WTC11 (cell line): ENCODE results near the gene MS4A14. TPM values are rescaled to one million over a fixed set of nuclear protein-coding genes. Genes with fewer than 3 reads are reported as not detected.

Source experiments
- ATAC-seq: fragments of 200-7000 bp; cut with Tn5 transposase; 2 replicates; pipeline ENCODE4 v1.10.0; 2021; ENCODE audit warnings: mild to moderate bottlenecking, moderate library complexity
- CTCF ChIA-PET: fragments of 300-600 bp; sonication (Branson Sonifier 250); formaldehyde crosslinking; loops from one replicate; lab custom pipeline; 2021; ENCODE audit warnings: antibody characterized with exemption; lab: Charles Lee
- POLR2A ChIA-PET: fragments of 350-600 bp; sonication (Branson Sonifier 250); formaldehyde crosslinking; loops from one replicate; lab custom pipeline; 2021; ENCODE audit warnings: antibody characterized with exemption; lab: Charles Lee
- DNase-seq: peaks from one replicate; pipeline ENCODE4 v3.0.0; 2021; ENCODE audit warnings: low spot score
- H3K27ac Mint-ChIP-seq: 2 replicates; pipeline ENCODE4 v1.8.0; 2021; ENCODE audit warnings: mixed read lengths
- H3K27me3 Mint-ChIP-seq: 2 replicates; pipeline ENCODE4 v1.8.0; 2021; ENCODE audit warnings: low read depth, mild to moderate bottlenecking, moderate library complexity, mixed read lengths
- H3K36me3 Mint-ChIP-seq: 2 replicates; pipeline ENCODE4 v1.8.0; 2021; ENCODE audit warnings: mixed read lengths
- H3K4me1 Mint-ChIP-seq: 2 replicates; pipeline ENCODE4 v1.8.0; 2022; ENCODE audit warnings: mixed read lengths
- H3K4me3 Mint-ChIP-seq: 2 replicates; pipeline ENCODE4 v1.8.0; 2021; ENCODE audit warnings: mild to moderate bottlenecking, moderate library complexity, mixed read lengths
- H3K9me3 Mint-ChIP-seq: 2 replicates; pipeline ENCODE4 v1.8.0; 2021; ENCODE audit warnings: mixed read lengths
- AR ChIP-seq: fragments of 250-450 bp; sonication (Bioruptor Pico); IDR thresholded peaks from 2 replicates; pipeline ENCODE4 v1.9.0; 2021; ENCODE audit warnings: mild to moderate bottlenecking
- CBFB ChIP-seq: sonication (generic); formaldehyde crosslinking; IDR thresholded peaks from 2 replicates; pipeline ENCODE4 v1.8.1; 2022; ENCODE audit warnings: mild to moderate bottlenecking, low read depth, missing genetic modification reagents
- ETV6 ChIP-seq: sonication (generic); formaldehyde crosslinking; IDR thresholded peaks from 2 replicates; pipeline ENCODE4 v1.8.1; 2022; ENCODE audit warnings: mild to moderate bottlenecking, missing genetic modification reagents
- FOXK1 ChIP-seq: sonication (generic); formaldehyde crosslinking; IDR thresholded peaks from 2 replicates; pipeline ENCODE4 v1.8.0; 2022; ENCODE audit warnings: mild to moderate bottlenecking, moderate library complexity, missing genetic modification reagents
- GRHL2 ChIP-seq: fragments of 250-450 bp; sonication (Bioruptor Pico); IDR thresholded peaks from 2 replicates; pipeline ENCODE4 v1.8.0; 2022; ENCODE audit warnings: mild to moderate bottlenecking, moderate library complexity; ENCODE audit not compliant: insufficient replicate concordance, severe bottlenecking
- NR3C1 ChIP-seq: sonication (generic); formaldehyde crosslinking; conservative IDR thresholded peaks from 2 replicates; pipeline ENCODE4 v1.8.1; 2023; ENCODE audit warnings: low read depth, mild to moderate bottlenecking, missing genetic modification reagents
- OVOL2 ChIP-seq: fragments of 250-450 bp; sonication (Bioruptor Pico); IDR thresholded peaks from 2 replicates; pipeline ENCODE4 v1.9.0; 2021; ENCODE audit warnings: mild to moderate bottlenecking, borderline replicate concordance
- STAT6 ChIP-seq: sonication (generic); formaldehyde crosslinking; conservative IDR thresholded peaks from 2 replicates; pipeline ENCODE4 v1.8.1; 2023; ENCODE audit warnings: mild to moderate bottlenecking, low read depth, missing genetic modification reagents, moderate library complexity
- TCF7 ChIP-seq: sonication (generic); formaldehyde crosslinking; IDR thresholded peaks from 2 replicates; pipeline ENCODE4 v1.8.0; 2022; ENCODE audit warnings: mild to moderate bottlenecking, low read depth, missing genetic modification reagents, moderate library complexity
- TP53 ChIP-seq: sonication (generic); formaldehyde crosslinking; IDR thresholded peaks from 2 replicates; pipeline ENCODE4 v1.8.1; 2023; ENCODE audit warnings: mild to moderate bottlenecking, missing genetic modification reagents
- ZNF121 ChIP-seq: sonication (generic); formaldehyde crosslinking; IDR thresholded peaks from 2 replicates; pipeline ENCODE4 v1.8.0; 2023; ENCODE audit warnings: missing genetic modification reagents
- ZNF263 ChIP-seq: sonication (generic); formaldehyde crosslinking; IDR thresholded peaks from 2 replicates; pipeline ENCODE4 v1.8.1; 2022; ENCODE audit warnings: low read depth, mild to moderate bottlenecking, moderate library complexity, missing genetic modification reagents
- ZNF317 ChIP-seq: sonication (generic); formaldehyde crosslinking; IDR thresholded peaks from 2 replicates; pipeline ENCODE4 v1.8.1; 2023; ENCODE audit warnings: low read depth, mild to moderate bottlenecking, moderate library complexity, missing genetic modification reagents, borderline replicate concordance
- ZNF416 ChIP-seq: fragments of 250-450 bp; sonication (Bioruptor Pico); IDR thresholded peaks from 2 replicates; pipeline ENCODE4 v1.9.0; 2021; ENCODE audit warnings: mild to moderate bottlenecking, inconsistent platforms
- total RNA-seq: library from RNA; stranded (reverse); gene quantifications from 3 replicates; pipeline ENCODE4 v1.2.3, GENCODE V29; 2021
- TF ChIP-seq, protein P1 (sequence below): fragments of 250-450 bp; sonication (Bioruptor Pico); conservative IDR thresholded peaks from 2 replicates; pipeline ENCODE4 v1.9.0; 2021; ENCODE audit warnings: mild to moderate bottlenecking
- TF ChIP-seq, protein P2 (sequence below): sonication (generic); formaldehyde crosslinking; IDR thresholded peaks from 2 replicates; pipeline ENCODE4 v1.8.0; 2023; ENCODE audit warnings: mild to moderate bottlenecking, missing genetic modification reagents
- TF ChIP-seq, protein P3 (sequence below): sonication (generic); formaldehyde crosslinking; IDR thresholded peaks from 2 replicates; pipeline ENCODE4 v1.8.1; 2022; ENCODE audit warnings: mild to moderate bottlenecking, missing genetic modification reagents, moderate library complexity, borderline replicate concordance
- TF ChIP-seq, protein P4 (sequence below): sonication (generic); formaldehyde crosslinking; IDR thresholded peaks from 2 replicates; pipeline ENCODE4 v1.8.0; 2023; ENCODE audit warnings: missing genetic modification reagents

The MS4A14 gene
- total RNA-seq, 1 experiment from 2014 or later: not detected

GRCh38 chr11:60457576-60457975, 61.3 kb downstream of the MS4A14 start (continued):
- TF ChIP-seq, protein P1, sequence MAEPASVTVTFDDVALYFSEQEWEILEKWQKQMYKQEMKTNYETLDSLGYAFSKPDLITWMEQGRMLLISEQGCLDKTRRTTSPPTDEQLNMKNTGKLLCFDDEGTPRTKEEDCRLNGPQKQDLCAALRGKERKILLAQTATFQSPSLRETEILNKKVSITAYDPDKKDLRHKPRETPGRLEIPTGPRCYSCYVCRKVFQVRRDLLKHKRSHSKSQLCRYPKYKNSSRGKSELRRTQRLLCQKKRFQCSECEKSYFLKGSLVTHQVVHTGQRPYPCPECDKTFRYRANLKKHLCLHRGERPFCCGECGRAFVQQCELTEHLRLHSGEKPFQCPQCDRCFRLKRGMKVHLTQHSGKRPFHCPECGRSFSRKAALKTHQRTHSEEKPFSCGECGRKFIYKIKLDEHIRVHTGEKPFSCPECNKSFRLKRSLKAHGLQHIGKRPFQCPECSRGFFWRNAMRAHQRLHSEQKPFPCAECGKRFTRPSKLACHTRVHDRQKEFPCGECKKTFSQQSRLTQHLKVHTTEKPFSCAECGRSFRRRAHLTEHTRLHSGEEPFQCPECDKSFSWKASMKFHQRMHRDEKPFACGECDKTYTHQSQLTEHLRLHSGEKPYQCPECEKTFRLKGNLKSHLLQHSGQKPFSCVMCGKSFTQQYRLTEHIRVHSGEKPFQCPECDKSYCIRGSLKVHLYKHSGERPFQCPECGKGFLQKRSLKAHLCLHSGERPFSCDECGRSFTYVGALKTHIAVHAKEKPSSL: no peak
- no peak for TF ChIP-seq CBFB (CRISPR knock-in tag)
- no peak for TF ChIP-seq OVOL2 (CRISPR knock-in tag)
- TF ChIP-seq, protein P2, sequence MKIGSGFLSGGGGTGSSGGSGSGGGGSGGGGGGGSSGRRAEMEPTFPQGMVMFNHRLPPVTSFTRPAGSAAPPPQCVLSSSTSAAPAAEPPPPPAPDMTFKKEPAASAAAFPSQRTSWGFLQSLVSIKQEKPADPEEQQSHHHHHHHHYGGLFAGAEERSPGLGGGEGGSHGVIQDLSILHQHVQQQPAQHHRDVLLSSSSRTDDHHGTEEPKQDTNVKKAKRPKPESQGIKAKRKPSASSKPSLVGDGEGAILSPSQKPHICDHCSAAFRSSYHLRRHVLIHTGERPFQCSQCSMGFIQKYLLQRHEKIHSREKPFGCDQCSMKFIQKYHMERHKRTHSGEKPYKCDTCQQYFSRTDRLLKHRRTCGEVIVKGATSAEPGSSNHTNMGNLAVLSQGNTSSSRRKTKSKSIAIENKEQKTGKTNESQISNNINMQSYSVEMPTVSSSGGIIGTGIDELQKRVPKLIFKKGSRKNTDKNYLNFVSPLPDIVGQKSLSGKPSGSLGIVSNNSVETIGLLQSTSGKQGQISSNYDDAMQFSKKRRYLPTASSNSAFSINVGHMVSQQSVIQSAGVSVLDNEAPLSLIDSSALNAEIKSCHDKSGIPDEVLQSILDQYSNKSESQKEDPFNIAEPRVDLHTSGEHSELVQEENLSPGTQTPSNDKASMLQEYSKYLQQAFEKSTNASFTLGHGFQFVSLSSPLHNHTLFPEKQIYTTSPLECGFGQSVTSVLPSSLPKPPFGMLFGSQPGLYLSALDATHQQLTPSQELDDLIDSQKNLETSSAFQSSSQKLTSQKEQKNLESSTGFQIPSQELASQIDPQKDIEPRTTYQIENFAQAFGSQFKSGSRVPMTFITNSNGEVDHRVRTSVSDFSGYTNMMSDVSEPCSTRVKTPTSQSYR (CRISPR knock-in tag): no peak
- TF ChIP-seq, protein P3, sequence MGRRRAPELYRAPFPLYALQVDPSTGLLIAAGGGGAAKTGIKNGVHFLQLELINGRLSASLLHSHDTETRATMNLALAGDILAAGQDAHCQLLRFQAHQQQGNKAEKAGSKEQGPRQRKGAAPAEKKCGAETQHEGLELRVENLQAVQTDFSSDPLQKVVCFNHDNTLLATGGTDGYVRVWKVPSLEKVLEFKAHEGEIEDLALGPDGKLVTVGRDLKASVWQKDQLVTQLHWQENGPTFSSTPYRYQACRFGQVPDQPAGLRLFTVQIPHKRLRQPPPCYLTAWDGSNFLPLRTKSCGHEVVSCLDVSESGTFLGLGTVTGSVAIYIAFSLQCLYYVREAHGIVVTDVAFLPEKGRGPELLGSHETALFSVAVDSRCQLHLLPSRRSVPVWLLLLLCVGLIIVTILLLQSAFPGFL (CRISPR knock-in tag): no peak
- no peak for TF ChIP-seq NR3C1
- TF ChIP-seq STAT6 (CRISPR knock-in tag): no peak
- TF ChIP-seq GRHL2 (CRISPR knock-in tag): no peak
- TF ChIP-seq ZNF416 (CRISPR knock-in tag): no peak

DNA sequence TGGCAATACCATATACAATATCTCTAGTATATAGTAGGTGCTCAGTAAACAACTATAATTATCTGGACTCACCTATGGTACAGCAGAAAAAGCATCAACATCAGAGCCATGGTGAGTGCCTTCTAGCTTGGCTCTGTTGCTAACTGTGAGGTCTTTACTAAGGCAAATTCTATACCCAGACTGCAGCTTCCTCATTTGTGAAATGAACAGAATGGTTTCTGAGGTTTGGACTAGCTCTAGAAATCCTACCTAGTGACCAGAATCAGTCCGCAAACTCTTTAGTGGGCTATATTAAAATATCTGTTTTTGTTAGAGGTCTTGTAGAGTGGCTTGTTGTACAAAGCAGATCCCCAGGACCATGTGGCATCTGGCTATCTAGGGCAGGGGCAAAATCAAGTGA, 63.1 kb downstream of the MS4A14 start:
- Mint-ChIP-seq H3K27ac (no peak overlapping the region), H3K4me1 (peaks cover 2% of the 10 kb centered on the region; the same call in 1 of the 2 replicates), H3K27me3 (no peaks in the 10 kb centered on the region; the same call in 1 of the 2 replicates), H3K9me3 (no peaks in the 10 kb centered on the region), H3K4me3 (no peak overlapping the region), H3K36me3 (no peaks in the 10 kb centered on the region)
- ChIA-PET CTCF (no interaction called here), POLR2A (no interaction called here)
- DNase-seq: no peak
- ATAC-seq: no peak
- no peak for TF ChIP-seq TCF7
- TF ChIP-seq ZNF317 (CRISPR knock-in tag): no peak
- no peak for TF ChIP-seq ZNF121
- no peak for TF ChIP-seq TP53
- TF ChIP-seq ZNF263 (CRISPR knock-in tag): no peak
- TF ChIP-seq FOXK1 (CRISPR knock-in tag): no peak
- TF ChIP-seq, protein P2 (CRISPR knock-in tag): no peak
- TF ChIP-seq ETV6 (CRISPR knock-in tag): no peak
- TF ChIP-seq, protein P4, sequence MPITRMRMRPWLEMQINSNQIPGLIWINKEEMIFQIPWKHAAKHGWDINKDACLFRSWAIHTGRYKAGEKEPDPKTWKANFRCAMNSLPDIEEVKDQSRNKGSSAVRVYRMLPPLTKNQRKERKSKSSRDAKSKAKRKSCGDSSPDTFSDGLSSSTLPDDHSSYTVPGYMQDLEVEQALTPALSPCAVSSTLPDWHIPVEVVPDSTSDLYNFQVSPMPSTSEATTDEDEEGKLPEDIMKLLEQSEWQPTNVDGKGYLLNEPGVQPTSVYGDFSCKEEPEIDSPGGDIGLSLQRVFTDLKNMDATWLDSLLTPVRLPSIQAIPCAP (CRISPR knock-in tag): no peak
- TF ChIP-seq AR: no peak
